Erythroblast (primary cell): ENCODE data around the gene RELN.
"Not testable (repeated sequence)": the region's sequence is repeated elsewhere in the genome, so short reads cannot be mapped to it uniquely, and the experiment has no call there.

Source experiments
- DNase-seq, 2 experiments: peaks; one replicate each; lab custom pipeline; 2025; lab: John Stamatoyannopoulos, UW
- GATA1 ChIP-seq: IDR thresholded peaks from 2 replicates; pipeline ENCODE4 v1.6.1; 2011; ENCODE audit warnings: low read depth, mild to moderate bottlenecking, control low read depth, low read length, moderate library complexity
- POLR2A ChIP-seq: IDR thresholded peaks from 2 replicates; pipeline ENCODE4 v1.6.1; 2011; ENCODE audit warnings: mild to moderate bottlenecking, low read length

The RELN gene

DNA sequence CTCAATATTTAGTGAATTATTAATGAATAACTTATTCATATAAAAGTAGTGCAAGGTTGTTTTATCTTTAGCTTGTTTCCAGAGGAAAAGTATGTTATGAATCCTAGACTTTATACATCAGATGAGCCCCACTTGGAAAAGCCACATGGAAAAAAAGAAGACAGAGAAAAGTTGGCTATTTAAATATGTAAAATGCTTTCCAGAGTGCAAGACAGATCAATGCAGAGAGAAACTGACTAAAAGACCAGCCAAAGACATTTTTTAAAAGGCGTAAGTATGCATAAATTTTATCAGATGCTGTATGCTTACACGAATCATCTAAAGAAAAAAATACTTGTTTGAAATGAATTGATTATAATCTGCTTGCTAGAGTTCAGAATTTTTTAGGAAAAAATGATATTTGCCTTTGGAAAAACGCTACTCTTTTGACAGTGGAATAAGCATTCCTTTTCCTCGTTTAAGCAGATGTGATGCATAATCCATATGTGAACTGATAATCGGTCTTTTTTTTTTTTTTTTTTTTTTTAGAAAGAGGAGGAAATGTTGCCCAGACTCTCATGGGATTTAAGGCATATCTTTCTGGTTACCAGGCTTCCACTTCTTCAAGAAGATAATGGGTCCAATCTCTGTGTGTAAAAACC, 70.7 kb downstream of the RELN start:
- DNase-seq, result no peak
- no peak for TF ChIP-seq GATA1

DNA sequence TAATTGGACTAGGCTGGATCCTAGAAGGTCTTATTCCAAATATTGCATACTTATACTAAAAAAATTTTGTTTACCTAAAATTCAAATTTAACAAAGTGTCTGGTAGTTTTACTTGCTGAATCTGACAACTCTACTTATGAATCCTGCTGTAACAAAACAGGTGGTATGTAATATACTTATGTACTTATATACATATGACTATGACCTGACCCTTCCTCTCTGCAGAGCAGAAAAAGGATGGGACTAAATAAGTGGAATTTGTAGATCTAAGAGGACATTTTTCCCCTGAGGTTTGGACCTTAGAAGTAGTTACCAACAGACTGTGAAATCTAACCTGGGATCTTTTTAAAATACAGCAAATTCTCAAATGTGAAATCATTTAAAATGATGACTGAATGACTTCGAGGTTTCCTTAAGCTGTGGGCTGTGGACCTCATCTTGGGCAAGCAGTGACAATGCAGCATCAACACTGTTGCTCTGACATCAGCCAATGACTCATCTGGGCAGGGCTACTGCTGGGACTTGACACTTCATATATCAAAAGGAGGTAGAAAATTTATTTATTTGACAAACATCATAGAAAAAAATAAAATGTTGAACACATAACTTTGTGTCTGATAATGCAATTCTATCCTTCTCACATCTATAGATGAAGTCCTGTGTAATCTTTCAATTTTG, 73.6 kb downstream of the RELN start:
- peak; percentile 51 to 85 for DNase-seq
- TF ChIP-seq POLR2A (no peak), GATA1 (no peak)

DNA sequence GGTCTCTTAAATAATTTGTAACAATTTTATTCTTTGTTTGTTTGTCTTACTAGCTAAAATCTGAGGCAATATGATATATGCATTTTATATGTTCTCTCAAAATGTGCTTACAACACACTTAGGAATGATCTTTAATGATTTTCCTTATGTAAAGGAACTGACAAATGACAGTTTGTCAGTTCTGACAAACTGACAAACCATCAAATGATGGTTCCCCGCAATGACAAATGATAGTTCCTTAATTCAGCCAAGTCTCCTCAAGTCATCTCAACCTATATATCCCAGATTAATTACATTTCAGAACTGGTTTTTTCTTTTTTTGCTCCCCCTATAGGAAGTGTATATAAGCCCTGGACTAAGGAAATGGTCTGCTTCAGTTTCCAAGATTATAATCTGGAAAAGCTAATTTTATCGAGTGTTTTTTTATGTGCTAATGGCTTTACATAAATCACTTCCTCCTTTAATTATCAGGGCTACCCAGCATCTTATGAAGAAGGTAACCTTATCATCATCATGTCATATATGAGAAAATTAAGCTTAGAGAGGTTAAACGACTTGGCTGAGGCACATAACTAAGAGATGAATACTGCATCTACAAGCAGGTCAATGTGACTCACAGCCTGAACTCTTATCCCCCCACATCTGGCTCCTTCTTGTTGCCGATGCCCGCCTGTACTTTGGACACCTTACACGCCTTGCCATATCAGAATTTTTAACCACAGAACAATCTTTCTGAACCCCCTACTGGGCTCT, 75.1 kb downstream of the RELN start:
- TF ChIP-seq POLR2A (no peak), GATA1 (no peak)
- DNase-seq, result peak in 1 of 2 experiments; percentile 45

DNA sequence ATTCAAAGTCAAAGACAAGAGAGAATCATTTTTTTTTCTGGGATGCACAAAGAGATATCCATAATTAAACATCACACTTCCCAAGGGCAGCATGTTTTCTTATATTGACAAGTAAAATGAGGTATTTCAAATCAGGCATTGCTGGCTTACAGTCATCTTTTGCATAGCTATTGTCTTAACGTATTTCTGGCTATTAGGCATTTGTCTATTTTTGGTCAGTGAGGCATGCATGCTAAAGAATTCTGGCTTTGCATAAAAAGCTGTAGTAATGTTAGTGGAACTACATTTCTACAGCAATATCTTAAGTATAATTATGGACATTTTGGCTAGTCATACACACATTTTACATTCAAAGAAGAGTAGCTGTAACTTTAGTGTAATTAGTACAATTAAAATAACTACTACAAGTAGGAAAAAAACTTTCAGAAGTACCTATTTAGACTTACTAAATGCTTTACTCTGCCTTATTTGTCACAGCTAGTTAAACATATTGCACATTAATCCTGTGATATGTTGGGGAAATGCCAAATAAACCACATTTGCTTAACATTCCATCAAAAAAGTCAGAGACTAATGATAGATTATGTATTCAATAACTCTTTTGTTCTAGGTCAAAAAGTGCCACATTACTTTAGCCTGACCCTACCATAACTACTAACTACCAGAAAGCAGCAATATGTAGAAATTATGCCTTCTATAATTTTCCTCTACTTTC, 76.4 kb downstream of the RELN start:
- TF ChIP-seq POLR2A (no peak), GATA1 (no peak)
- no peak for DNase-seq

DNA sequence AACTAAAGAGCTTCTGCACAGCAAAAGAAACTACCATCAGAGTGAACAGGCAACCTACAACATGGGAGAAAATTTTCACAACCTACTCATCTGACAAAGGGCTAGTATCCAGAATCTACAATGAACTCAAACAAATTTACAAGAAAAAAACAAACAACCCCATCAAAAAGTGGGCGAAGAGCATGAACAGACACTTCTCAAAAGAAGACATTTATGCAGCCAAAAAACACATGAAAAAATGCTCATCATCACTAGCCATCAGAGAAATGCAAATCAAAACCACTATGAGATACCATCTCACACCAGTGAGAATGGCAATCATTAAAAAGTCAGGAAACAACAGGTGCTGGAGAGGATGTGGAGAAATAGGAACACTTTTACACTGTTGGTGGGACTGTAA, 78.4 kb downstream of the RELN start:
- not testable (repeated sequence) for DNase-seq

DNA sequence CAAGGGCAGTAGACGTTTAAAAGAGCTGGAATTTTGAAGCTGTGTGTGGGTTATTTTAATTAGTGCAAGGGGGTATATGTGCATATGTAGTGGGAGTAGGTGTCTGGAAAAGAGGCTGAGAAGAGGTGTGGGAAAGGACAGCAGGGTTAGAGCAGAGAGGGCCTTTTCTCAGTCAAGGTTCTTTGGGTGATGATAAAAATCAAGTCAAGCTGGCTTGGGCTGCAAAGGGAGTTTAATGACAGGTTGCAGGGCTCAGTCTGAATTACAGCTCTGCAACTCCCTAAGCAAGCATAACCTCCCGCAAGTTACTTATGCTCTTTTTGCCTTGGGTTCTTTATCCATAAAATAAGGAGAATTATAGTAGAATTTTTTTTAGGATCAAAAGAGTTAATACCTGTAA, 83.5 kb downstream of the RELN start:
- no peak for DNase-seq
- no peak for TF ChIP-seq POLR2A
- no peak for TF ChIP-seq GATA1

DNA sequence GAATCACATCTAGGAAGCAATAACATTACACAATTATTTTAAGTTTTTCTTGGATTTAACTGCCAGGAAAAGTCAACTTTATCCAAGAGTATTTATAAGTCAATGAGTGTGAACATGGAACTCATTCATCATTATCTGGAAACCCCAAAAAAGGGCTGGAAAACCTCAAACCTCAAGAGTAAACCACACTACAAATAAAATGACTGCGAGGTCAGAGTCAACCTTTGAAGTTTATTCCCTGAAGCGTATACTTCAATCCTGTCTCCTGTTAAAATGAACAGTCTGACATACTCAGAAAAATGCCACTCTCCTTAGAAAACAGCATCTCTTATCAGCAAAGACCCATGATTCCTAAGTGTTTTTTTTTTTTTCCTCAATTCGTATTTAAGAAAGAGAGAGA, 86.5 kb downstream of the RELN start:
- TF ChIP-seq GATA1 (no peak), POLR2A (no peak)
- no peak for DNase-seq

DNA sequence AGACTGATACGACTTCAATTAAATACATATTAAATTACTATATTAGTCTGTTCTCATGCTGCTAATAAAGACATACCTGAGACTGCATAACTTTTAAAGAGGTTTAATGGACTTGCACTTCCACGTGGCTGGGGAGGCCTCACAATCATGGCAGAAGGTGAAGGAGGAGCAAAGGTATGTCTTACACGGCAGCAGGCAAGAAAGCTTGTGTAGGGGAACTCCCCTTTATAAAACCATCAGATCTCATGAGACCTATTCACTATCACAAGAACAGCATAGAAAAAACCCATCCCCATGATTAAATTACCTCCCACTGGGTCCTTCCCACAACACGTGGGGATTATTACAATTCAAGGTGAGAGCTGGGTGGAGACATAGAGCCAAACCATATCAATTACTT, 92.6 kb downstream of the RELN start:
- not testable (repeated sequence) for DNase-seq

DNA sequence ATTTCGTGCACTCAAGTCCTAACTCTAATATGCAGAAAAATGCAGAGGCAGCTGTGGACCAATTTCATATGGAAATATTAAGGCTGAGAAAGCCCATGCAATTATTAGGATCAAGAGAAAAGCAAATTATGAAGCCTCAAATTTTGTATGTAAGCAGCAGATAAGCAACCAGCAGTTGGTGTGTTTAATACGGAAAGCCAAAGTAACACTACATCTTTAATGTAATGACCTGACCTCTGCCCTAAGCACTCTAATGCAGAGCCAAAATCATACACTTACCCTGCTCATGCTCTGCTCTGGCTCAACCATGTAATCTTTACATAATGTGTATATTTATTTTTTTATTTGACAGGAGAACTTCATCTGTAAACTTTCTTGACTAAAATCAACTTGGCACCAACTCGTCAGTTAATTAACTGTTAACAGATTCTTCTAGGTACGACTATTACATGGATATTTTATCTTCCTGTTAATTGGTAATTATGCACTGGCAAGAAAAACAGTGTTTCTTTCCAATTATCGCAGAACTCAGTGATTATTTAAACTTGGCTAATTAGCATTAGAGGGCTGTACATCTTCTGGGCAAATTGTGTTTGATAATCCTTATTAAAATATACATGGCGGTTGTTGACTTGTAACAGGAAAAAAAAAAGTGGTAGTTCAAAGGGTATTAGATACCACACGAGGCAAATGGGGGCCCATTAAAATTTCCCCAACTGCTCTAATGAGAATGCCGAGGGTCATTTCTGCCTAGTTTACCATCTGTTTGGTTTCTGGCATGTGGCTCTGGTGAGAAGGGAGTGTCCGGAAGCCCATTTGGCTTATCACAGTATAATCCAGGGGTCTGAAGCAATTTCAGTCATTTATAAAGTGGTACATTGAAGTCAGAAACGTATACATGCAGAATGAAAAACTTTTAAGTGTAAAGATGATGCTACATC, 94.5 kb downstream of the RELN start:
- TF ChIP-seq GATA1 (no peak), POLR2A (no peak)
- DNase-seq, result no peak

DNA sequence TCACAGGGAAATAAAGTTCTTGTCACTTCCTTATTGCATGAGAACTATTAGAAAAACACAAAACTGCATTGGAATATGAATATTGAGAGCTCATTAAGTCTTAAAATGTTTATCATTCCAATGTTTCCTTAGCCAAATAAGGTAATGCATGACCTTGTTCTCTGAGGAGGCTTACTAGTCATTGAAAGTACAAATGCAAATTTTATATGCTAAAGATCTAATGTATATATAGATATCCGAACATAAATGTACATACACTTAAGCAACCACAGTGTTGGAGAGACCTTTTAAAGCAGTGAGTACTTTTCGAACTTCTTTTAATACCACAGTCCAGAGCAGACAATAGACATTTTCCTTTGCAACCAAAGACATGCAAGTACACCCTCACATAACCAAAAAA, 96.1 kb downstream of the RELN start:
- DNase-seq, result no peak
- no peak for TF ChIP-seq GATA1
- no peak for TF ChIP-seq POLR2A

DNA sequence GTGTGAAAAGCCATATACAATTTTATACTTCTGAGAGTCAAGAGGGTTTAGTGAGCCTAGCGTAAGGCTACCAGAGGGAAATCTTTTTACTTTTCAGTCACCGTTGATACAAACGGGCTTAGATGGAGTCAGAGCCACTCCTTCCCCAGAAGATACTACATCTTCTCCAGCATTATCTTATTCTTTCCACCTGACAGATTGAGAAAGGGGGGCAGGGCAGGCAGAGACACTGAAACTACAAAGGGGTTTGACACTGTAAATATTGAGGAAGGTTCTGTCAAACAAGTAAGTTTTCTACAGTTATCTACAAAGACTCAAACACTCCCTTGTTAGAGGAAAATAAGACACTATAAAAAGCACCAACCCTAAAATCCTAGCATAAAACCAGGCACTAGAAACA, 100.0 kb downstream of the RELN start:
- no peak for DNase-seq
- TF ChIP-seq POLR2A (no peak), GATA1 (no peak)

DNA sequence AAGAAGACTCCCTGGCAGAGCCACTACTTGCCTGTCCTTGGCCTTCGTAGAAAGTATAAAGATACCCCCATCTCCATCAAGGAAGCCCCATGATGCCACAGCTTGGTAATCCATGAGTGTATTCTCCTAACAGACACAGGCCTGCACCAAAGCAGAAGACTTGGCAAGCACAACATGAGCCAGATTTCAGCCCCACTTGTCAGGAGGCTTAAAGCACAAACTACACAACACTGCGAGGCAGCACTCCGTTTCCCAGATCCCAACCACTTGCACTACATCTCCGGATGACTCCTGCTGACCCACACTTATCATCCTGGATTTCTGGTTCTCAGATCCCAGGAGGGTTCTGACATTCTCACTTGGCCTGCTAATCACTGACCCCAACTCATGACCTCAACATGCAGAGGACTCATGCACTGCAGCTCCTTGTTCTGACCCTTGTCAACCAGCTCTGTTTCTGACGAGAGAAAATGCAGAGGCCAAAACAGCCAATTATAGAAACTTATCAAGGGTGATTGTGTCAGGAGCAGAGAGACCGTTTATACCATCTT, 100.8 kb downstream of the RELN start:
- no peak for TF ChIP-seq GATA1
- TF ChIP-seq POLR2A, result no peak
- DNase-seq, result no peak
